ENCODE data around the gene CASP3.

GRCh38 chr4:184644553-184645307, 4.5 kb downstream of the CASP3 start:
- TF ChIP-seq EZH2 (IDR thresholded peaks at IDR 0.05; ENCODE audit: borderline replicate concordance, low read depth, low read length) (no peak), BCLAF1 (IDR thresholded peaks at IDR 0.05; ENCODE audit: borderline replicate concordance in 1 of 2, control insufficient read depth in 1 of 2, low read depth in 2 of 2, low read length in 1 of 2) (no peak), POLR3A (IDR thresholded peaks at IDR 0.05; ENCODE audit: borderline replicate concordance, extremely low read depth, insufficient read depth, insufficient read length) (no peak), SMARCA4 (IDR thresholded peaks at IDR 0.05) (no peak), MAFK (IDR thresholded peaks at IDR 0.05; ENCODE audit: low read length) (no peak), RBFOX2 (IDR thresholded peaks at IDR 0.05; ENCODE audit: low read depth, low read length) (no peak), FOS (IDR thresholded peaks at IDR 0.05; ENCODE audit: extremely low read depth, insufficient read length) (no peak), CHD7 (IDR thresholded peaks at IDR 0.05; ENCODE audit: low read depth, low read length) (no peak), ZFP1 (CRISPR knock-in tag; IDR thresholded peaks at IDR 0.05) (no peak), JUND (IDR thresholded peaks at IDR 0.05; ENCODE audit: borderline replicate concordance, low read depth, low read length) (no peak), JUND (tag; IDR thresholded peaks at IDR 0.05; ENCODE audit: borderline replicate concordance, low read depth, low read length) (no peak), MYC (IDR thresholded peaks at IDR 0.05; ENCODE audit: low read depth, low read length) (no peak), MYC (CRISPR knock-in tag; IDR thresholded peaks at IDR 0.05; ENCODE audit: borderline replicate concordance, low read depth) (no peak)
